ENCODE data around the gene CDK15. TPM values are rescaled to one million over a fixed set of nuclear protein-coding genes. Genes with fewer than 3 reads are reported as not detected.

The CDK15 gene
- polyA plus RNA-seq, 1 experiment = 18.6 TPM

- ChIA-PET CTCF (interaction anchor here (0.6 kb wide), 1 partner anchor 9 kb away, joined by 4 read pairs; no protein-coding TSS in a partner anchor), POLR2A (no interaction called here)
- no peak overlapping the region for H3K27ac ChIP-seq (ENCODE audit: low read depth, low read length)
- no peak for TF ChIP-seq CTCF (IDR thresholded peaks at IDR 0.05; ENCODE audit: low read depth, low read length)
- H3K27me3 ChIP-seq (ENCODE audit: control insufficient read depth, insufficient read depth, low read length) = no peaks in the 10 kb centered on the region
- H3K9me3 ChIP-seq (ENCODE audit: control insufficient read depth, insufficient read depth, low read length) = no peaks in the 10 kb centered on the region
- DNase-seq (ENCODE audit: low read depth, low spot score) = no peak
- H3K4me3 ChIP-seq (ENCODE audit: low read depth, low read length) = no peak overlapping the region
Measured at GRCh38 chr2:201928363-201928762, 122.0 kb downstream of the CDK15 start.

- no peak for TF ChIP-seq CTCF (IDR thresholded peaks at IDR 0.05; ENCODE audit: low read depth, low read length)
Measured at GRCh38 chr2:201929281-201930026, 123.1 kb downstream of the CDK15 start.

GRCh38 chr2:201930043-201930442 is 123.7 kb downstream of the CDK15 start:
- H3K4me3 ChIP-seq (ENCODE audit: low read depth, low read length) = no peak overlapping the region
- TF ChIP-seq CTCF (IDR thresholded peaks at IDR 0.05; ENCODE audit: low read depth, low read length) = no peak
- DNase-seq (ENCODE audit: low read depth, low spot score) = no peak
- no peak overlapping the region for H3K27ac ChIP-seq (ENCODE audit: low read depth, low read length)
- POLR2A ChIA-PET = no interaction called here
- H3K27me3 ChIP-seq (ENCODE audit: control insufficient read depth, insufficient read depth, low read length) = no peaks in the 10 kb centered on the region
- H3K9me3 ChIP-seq (ENCODE audit: control insufficient read depth, insufficient read depth, low read length) = no peaks in the 10 kb centered on the region
- CTCF ChIA-PET = no interaction called here

More at GRCh38 chr2:201929281-201930026, 123.1 kb downstream of the CDK15 start:
- no peak for DNase-seq (ENCODE audit: low read depth, low spot score)
- POLR2A ChIA-PET = no interaction called here
- CTCF ChIA-PET = no interaction called here
- no peak overlapping the region for H3K4me3 ChIP-seq (ENCODE audit: low read depth, low read length)
- H3K27me3 ChIP-seq (ENCODE audit: control insufficient read depth, insufficient read depth, low read length) = no peaks in the 10 kb centered on the region
- H3K27ac ChIP-seq (ENCODE audit: low read depth, low read length) = no peak overlapping the region
- no peaks in the 10 kb centered on the region for H3K9me3 ChIP-seq (ENCODE audit: control insufficient read depth, insufficient read depth, low read length)

- DNase-seq (ENCODE audit: low read depth, low spot score) = no peak
- ChIA-PET POLR2A (interaction anchor here (0.6 kb wide), 1 partner anchor 50 kb away, joined by 3 read pairs; no protein-coding TSS in a partner anchor), CTCF (no interaction called here)
- no peaks in the 10 kb centered on the region for H3K27me3 ChIP-seq (ENCODE audit: control insufficient read depth, insufficient read depth, low read length)
- H3K27ac ChIP-seq (ENCODE audit: low read depth, low read length) = no peak overlapping the region
- H3K4me3 ChIP-seq (ENCODE audit: low read depth, low read length) = no peak overlapping the region
- H3K9me3 ChIP-seq (ENCODE audit: control insufficient read depth, insufficient read depth, low read length) = peaks cover under 1% of the 10 kb centered on the region; the same call in 1 of the 2 replicates
- TF ChIP-seq CTCF (IDR thresholded peaks at IDR 0.05; ENCODE audit: low read depth, low read length) = no peak
Measured at GRCh38 chr2:201930831-201931230, 124.5 kb downstream of the CDK15 start.

- POLR2A ChIA-PET = no interaction called here
Measured at GRCh38 chr2:201931475-201931874, 125.1 kb downstream of the CDK15 start.

More at GRCh38 chr2:201931475-201931874, 125.1 kb downstream of the CDK15 start:
- no peaks in the 10 kb centered on the region for H3K27me3 ChIP-seq (ENCODE audit: control insufficient read depth, insufficient read depth, low read length)
- no peak overlapping the region for H3K4me3 ChIP-seq (ENCODE audit: low read depth, low read length)
- no peak for DNase-seq (ENCODE audit: low read depth, low spot score)
- H3K9me3 ChIP-seq (ENCODE audit: control insufficient read depth, insufficient read depth, low read length) = peaks cover 3% of the 10 kb centered on the region; the same call in 1 of the 2 replicates
- no peak for TF ChIP-seq CTCF (IDR thresholded peaks at IDR 0.05; ENCODE audit: low read depth, low read length)
- CTCF ChIA-PET = no interaction called here
- H3K27ac ChIP-seq (ENCODE audit: low read depth, low read length) = no peak overlapping the region
